Tongue (tissue), 2 donors: ENCODE measurements around the gene GIPC2. TPM values are rescaled to one million over a fixed set of nuclear protein-coding genes. Genes with fewer than 3 reads are reported as not detected.
"Not testable (repeated sequence)": the region's sequence is repeated elsewhere in the genome, so short reads cannot be mapped to it uniquely, and the experiment has no call there.

Experiments used
- DNase-seq: peaks from one replicate; pipeline ENCODE4 v3.0.0-alpha.2; 2015
- total RNA-seq: library from RNA; depleted of rRNA; stranded (reverse); fragments of >200 nt; gene quantifications from one replicate; pipeline ENCODE4 v1.2.3, GENCODE V29; 2014

The GIPC2 gene
- total RNA-seq, 1 donor from 2014 or later: 1.7 TPM

- no peak for DNase-seq
Observed at GRCh38 chr1:78070210-78070609, 24.4 kb downstream of the GIPC2 start.

DNA sequence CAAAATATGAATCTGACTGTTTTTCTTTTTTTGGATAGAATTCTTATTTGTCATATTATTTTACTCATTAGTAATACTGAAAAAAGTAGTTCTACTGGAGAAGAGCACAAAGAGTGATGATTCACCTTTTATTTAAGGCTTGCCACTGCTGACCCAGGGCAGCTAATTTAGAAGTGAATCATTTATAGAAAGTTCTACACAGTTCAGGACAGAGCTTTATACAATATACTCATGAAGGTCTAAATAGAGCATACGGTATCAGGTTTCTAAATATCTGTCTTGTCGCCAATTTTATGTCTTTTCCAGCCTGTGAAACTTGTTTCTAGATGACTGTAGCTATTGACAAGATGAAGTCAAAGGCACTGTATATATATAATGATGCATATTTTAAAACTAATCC is 25.0 kb downstream of the GIPC2 start:
- DNase-seq: peak; percentile 11

GRCh38 chr1:78071696-78072095 is 25.9 kb downstream of the GIPC2 start:
- DNase-seq: no peak

DNA sequence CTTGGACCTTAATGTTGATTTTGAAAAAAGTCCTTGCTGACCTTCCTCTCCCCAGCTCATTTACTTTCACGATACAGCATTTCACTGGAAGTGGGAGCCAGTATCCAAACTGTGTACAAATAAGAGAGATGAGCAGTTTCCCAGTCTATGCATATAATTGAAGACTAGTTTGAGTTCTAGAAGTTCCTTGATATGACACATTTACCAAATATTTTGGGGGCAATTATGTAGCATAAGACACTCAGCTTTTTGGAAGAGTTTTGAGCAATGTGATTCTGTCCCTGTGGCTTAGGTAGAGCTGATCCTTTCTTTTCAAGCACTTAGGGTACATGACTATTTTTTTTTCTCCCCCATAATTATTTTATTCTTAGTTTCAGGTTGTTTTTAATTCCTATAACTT is 26.4 kb downstream of the GIPC2 start:
- DNase-seq: no peak

DNA sequence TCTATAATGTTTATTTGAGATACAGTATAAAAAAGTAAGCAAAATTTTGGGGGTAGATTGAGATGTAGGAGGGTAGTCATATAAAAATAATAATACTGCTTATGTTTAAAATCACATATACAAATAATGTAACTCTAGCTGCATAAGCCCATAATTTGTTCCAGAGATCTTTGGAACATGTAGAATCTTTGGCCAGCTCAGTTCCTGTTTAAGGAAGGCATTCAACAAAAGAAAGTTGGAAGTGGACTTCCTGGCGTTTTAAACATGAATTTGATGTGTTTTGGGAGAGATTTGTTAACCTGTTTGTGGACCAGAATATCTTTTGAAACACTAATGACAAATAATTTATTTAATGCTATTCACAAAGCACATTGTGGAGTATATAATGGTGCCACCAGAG is 27.7 kb downstream of the GIPC2 start:
- DNase-seq: no peak

DNA sequence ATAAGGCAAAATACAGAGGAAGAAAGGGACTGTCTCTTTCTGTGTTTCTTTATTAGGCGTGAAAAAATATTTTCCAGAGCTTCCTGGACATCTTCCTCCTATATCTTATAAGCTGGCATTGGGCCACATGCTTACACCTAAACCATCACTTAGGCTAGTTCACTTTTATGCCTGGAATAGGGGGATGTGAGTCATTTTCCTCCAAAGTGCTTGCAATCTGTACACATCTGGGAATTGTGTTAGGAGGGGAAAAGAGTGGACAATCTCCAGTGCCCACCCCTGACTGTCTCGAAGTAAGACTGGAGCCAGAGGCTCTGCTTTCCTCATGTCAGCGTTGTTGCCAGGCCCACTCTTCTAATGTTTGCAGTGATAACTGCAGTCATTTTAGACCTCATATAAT is 29.9 kb downstream of the GIPC2 start:
- no peak for DNase-seq

DNA sequence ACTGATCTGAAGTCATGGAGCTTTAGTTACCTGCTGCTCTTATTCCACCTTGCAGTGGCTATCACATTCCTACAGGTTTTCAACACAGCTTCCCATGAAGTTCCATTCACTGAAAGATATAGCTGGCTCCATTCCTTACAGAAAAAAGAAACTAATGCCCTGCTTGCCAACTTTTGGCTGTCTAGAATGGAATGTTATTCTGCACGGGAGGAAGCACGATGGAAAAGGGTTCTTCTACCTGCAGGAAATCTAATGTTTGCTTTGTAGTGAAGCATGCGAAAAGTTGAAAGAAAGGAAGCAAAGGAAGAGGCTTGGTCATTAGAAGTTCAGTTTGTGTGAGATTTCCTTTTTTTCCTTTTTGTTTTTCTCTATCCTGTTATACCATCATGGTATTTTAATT is 32.6 kb downstream of the GIPC2 start:
- DNase-seq: no peak

GRCh38 chr1:78079580-78079979 is 33.8 kb downstream of the GIPC2 start:
- no peak for DNase-seq

GRCh38 chr1:78080767-78081166 is 35.0 kb downstream of the GIPC2 start:
- no peak for DNase-seq

GRCh38 chr1:78081980-78082860 is 36.5 kb downstream of the GIPC2 start:
- DNase-seq: peak; percentile 41

DNA sequence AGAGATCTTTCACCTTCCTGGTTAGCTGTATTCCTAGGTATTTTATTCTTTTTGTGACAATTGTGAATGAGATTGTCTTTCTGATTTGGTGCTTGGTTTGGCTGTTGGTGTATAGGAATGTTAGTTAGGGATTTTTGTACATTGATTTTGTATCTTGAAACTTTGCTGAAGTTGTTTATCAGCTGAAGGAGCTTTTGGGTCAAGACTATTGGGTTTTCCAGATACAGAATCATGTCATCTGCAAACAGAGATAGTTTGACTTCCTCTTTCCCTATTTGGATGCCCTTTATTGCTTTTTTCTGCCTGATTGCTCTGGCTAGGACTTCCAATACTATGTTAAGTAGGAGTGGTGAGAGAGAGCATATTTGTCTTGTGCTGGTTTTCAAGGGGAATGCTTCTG is 38.9 kb downstream of the GIPC2 start:
- DNase-seq: not testable (repeated sequence)

DNA sequence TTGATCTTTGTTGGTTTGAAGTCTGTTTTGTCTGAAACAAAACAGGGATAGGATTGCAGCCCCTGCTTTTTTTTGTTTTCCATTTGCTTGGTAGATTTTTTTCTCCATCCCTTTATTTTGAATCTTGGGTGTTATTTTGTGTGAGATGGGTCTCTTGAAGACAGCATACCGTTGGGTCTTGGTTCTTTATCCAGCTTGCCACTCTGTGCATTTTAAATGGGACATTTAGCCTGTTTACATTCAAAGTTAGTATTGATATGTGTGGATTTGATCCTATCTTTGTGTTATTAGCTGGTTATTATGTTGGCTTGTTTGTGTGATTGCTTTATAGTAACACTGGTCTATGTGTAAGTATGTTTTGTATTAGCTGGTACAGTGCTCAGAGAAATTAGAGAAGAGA is 40.9 kb downstream of the GIPC2 start:
- no peak for DNase-seq

- DNase-seq: no peak
Observed at GRCh38 chr1:78088015-78088414, 42.2 kb downstream of the GIPC2 start.

DNA sequence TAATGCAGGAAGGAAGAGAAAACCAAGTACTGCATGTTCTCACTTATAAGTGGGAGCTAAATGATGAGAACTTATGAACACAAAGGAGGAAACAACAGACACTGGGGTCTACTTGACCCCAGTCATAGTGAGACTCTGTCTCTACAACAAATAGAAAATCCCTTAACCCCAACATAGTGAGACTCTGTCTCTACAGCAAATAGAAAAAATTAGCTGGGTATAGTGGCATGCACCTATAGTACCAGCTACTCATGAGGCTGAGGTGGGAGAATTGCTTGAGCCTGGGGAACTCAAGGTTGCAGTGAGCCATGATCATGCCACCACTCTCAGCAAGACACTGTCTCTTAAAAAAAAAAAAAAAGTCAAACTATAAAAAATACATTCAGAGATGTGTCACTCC is 42.7 kb downstream of the GIPC2 start:
- no peak for DNase-seq

DNA sequence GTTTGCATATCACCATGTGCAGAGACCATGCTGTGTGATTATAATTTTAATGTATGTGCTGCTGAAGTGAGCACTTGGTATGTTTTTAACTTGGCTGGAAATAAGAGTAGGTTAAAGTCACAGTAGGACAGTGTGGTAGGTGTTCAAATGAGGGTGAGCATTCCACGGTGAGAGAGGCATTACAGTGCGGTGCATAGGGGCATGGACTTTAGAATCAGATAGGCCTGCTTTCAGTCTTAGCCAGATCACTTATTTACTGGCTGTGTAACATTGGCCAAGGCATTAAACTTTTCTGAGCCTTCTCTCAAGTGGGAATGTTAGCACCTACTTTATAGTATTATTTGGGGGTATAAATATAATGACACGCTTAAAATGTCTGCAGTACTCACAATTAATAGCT is 43.2 kb downstream of the GIPC2 start:
- DNase-seq: no peak

GRCh38 chr1:78090472-78091133 is 44.8 kb downstream of the GIPC2 start:
- DNase-seq: no peak

DNA sequence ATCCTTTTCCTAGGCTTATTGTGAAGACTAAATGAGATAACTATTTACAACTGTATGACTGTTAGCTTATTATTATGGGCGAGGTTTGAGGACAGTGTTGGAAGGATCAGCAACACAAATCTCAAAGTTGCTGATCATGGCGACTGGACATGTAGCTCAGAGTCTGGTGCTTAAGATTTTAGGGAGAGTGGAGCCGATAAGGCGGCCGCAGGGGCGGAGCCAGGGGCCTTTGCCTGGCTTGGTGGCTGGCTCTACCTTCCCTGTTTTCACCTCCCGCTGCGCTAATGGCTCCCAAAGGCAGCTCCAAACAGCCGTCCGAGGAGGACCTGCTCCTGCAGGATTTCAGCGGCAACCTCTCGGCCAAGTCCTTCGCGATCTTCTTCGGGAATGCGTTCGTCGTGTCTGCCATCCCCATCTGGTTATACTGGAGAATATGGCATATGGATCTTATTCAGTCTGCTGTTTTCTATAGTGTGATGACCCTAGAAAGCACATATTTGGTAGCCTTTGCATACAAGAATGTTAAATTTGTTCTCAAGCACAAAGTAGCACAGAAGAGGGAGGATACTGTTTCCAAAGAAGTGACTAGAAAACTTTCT is 45.5 kb downstream of the GIPC2 start:
- no peak for DNase-seq

DNA sequence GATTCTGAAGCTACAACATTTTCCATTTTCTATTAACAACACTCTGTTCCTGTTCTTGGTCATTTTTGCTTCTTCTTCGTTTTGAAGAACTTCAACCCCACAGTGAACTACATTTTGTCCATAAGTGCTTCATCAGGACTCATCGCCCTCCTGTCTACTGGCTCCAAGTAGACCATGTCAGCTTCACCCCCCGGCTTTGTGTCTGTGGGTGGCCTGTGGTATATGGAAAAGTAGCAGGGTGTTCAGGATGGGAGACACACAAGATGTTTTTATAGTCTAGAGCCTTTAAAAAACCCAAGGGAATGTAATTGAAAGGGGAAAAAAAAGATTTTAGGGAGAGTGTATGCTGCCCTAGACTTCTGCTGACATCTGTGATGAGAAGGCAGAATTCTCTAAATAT is 46.1 kb downstream of the GIPC2 start:
- no peak for DNase-seq

DNA sequence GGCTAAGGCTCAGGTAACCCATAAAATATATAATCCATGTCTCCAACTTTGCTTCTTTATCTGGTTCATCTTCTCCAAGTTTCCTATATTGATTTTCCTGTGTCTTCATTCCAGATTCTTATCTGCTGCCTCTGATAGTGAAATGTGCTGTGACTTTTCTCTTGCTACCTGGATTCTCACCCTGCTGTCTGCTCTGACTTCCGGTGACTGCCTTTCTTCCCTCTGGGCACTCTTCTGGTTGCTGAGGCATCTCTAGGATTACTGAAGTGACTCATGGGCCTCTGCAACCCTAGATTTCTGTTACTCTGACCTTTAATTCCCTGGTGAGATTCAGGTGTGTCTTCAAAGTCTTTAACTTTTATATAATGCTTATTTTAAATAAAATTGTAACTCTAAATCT is 46.9 kb downstream of the GIPC2 start:
- no peak for DNase-seq

- no peak for DNase-seq
Observed at GRCh38 chr1:78093560-78093959, 47.8 kb downstream of the GIPC2 start.

DNA sequence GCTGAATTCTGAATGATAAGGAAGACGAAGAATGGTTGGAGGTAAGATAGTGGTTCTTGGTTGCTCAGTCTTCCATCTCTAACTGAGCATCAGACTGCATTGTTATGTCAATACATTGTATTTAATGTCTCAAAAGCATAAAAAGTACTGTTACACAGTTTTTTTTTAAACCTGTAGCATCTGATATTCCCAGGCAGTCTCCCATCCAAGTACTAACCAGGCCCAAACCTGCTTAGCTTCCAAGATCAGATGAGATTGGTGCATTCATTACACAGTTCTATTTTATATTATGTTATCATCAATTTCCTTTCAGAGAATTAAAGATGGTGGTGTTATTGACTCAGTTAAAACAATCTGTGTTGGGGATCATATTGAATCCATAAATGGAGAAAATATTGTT is 48.9 kb downstream of the GIPC2 start:
- DNase-seq: no peak

DNA sequence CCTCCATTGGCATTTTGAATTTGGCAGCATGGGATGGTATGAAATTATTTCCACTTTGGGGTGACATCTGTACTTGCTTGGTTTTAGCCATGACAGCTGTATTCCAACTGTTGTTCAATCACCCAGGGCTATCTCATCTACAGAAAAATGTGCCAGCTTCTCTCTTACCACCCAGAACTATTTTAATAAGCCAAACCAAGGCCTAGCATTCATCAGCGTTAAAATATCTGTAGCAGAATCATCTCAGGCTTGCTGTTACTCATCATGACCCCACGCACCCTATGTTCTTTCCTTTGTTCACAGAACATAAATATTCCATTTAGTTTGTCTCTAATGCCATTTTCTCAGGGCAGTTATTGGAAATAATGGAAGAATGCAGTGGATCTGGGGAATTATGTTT is 49.8 kb downstream of the GIPC2 start:
- DNase-seq: peak; percentile 48

- DNase-seq: no peak
Observed at GRCh38 chr1:78096017-78096416, 50.3 kb downstream of the GIPC2 start.

DNA sequence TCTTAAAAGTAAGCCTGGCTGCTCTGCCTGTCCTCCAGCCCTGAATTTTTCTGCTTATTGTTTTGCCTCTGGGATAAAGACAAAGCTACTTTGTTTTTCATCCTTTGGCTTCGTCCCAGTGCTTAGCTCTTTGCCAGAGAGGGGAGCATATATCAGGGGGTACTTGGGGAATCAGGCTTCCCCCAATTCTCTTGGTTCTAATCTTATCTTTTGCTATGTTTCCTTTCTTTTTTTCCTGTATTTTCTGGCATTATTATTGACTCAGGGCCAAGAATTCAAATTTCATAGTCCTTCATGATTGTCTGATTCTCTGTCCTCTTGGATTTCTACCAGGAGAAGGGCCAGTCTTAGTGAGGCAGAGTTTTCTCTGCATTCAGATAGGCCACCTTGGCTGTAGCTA is 51.2 kb downstream of the GIPC2 start:
- DNase-seq: peak; percentile 21
